AG10803 (cell line): ENCODE results near the gene BLNK.
"Not testable (repeated sequence)": the region's sequence is repeated elsewhere in the genome, so short reads cannot be mapped to it uniquely, and the experiment has no call there.

Source experiments
- DNase-seq: peaks from one replicate; pipeline ENCODE4 v3.0.0; 2010; ENCODE audit warnings: low read depth
- H3K4me3 ChIP-seq: 2 replicates; pipeline ENCODE4 v1.5.1; 2011; ENCODE audit warnings: mild to moderate bottlenecking, low read length, control low read depth
- TF ChIP-seq, protein P1 (sequence below): conservative IDR thresholded peaks from 2 replicates; pipeline ENCODE4 v1.5.1; 2011; ENCODE audit warnings: mild to moderate bottlenecking, low read length, control low read depth, inconsistent platforms

The BLNK gene

DNA sequence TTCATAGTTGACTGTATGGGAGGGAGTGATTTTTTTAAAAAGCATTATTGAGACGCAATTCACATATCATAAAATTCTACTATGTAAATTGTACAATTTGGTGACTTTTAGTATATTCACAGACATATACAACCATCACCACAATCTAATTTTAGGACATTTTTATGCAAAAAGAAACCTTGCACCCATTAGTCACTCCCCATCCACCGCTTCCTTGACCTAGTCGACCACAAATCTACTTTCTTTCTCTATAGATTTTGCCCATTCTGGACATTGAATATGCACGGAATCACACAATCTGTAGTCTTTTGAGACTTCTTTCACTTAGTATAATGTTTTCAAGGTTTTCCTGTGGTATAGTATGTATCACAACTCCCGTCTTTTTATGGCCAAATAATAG, 54.6 kb downstream of the BLNK start:
- DNase-seq: no peak
- TF ChIP-seq, protein P1, sequence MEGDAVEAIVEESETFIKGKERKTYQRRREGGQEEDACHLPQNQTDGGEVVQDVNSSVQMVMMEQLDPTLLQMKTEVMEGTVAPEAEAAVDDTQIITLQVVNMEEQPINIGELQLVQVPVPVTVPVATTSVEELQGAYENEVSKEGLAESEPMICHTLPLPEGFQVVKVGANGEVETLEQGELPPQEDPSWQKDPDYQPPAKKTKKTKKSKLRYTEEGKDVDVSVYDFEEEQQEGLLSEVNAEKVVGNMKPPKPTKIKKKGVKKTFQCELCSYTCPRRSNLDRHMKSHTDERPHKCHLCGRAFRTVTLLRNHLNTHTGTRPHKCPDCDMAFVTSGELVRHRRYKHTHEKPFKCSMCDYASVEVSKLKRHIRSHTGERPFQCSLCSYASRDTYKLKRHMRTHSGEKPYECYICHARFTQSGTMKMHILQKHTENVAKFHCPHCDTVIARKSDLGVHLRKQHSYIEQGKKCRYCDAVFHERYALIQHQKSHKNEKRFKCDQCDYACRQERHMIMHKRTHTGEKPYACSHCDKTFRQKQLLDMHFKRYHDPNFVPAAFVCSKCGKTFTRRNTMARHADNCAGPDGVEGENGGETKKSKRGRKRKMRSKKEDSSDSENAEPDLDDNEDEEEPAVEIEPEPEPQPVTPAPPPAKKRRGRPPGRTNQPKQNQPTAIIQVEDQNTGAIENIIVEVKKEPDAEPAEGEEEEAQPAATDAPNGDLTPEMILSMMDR: no peak
- no peak overlapping the region for H3K4me3 ChIP-seq

DNA sequence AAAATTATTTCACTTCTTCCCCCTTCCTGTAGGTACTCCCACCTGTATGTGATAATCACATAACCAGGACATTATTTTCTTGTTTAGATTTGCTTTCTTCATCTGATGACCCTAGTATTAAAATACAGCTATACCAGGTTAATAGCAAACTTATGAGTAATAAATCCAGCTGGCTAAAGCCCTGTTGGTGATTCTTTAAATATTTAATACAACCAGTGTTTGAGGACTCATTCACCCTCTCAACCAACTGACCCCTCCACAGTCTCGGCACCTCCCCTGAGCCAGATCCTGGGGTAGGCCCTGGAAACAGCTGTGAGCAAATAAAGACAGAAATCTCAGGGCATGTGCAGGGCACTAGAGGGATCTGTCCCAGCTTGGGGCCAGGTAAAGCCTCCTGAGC, 58.5 kb downstream of the BLNK start:
- TF ChIP-seq, protein P1: no peak
- no peak for DNase-seq
- no peak overlapping the region for H3K4me3 ChIP-seq

- TF ChIP-seq, protein P1: no peak
- DNase-seq: no peak
Measured at GRCh38 chr10:96211764-96212163, 59.6 kb downstream of the BLNK start.

DNA sequence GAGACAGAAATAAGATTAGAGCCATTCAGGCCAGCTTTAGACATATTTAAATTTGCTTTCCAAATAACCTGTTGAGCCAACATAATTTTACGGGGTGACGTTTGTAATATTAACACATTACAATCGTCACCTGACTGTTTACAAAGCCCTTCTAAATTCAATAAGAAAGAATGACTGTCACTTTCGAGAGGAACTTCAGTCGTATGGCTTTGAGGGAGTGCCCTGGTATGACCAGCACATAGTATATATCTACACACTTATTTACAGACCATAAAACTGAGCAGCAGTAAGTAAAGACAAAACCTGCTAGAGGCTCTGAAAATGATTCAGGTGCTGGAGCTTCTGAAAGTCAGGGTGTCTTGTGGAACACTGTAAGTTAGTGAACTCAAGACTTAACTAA, 62.4 kb downstream of the BLNK start:
- TF ChIP-seq, protein P1: no peak
- DNase-seq: no peak
- no peak overlapping the region for H3K4me3 ChIP-seq

More at GRCh38 chr10:96211764-96212163, 59.6 kb downstream of the BLNK start:
- no peak overlapping the region for H3K4me3 ChIP-seq

- no peak overlapping the region for H3K4me3 ChIP-seq
- no peak for DNase-seq
- TF ChIP-seq, protein P1: no peak
Measured at GRCh38 chr10:96208271-96208670, 63.1 kb downstream of the BLNK start.

GRCh38 chr10:96205580-96205979, 65.8 kb downstream of the BLNK start:
- H3K4me3 ChIP-seq: no peak overlapping the region
- no peak for DNase-seq
- TF ChIP-seq, protein P1: no peak

DNA sequence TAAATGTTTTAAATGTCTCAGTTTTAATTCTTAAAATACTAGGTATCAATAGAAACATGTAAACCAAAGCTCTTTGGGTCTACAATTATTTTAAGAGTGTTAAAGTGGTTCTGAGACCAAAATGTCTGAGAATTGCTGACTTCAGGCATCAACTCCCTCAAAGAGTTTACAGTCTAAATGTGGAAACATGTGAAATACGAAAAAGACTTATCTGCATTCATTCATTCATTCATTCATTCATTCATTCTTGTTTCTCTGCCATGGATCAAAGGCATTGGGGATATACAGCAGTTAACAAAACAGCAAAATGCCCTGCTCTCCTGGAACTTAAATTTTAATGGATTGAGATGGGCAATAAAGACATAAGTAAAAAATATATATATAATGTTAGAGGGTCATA, 69.8 kb downstream of the BLNK start:
- DNase-seq: no peak
- H3K4me3 ChIP-seq: no peak overlapping the region
- TF ChIP-seq, protein P1: no peak

- not testable (repeated sequence) for H3K4me3 ChIP-seq, DNase-seq
Measured at GRCh38 chr10:96189505-96189904, 81.9 kb downstream of the BLNK start.
